Measurements from ENCODE around the gene ITGB4.

The ITGB4 gene

DNA sequence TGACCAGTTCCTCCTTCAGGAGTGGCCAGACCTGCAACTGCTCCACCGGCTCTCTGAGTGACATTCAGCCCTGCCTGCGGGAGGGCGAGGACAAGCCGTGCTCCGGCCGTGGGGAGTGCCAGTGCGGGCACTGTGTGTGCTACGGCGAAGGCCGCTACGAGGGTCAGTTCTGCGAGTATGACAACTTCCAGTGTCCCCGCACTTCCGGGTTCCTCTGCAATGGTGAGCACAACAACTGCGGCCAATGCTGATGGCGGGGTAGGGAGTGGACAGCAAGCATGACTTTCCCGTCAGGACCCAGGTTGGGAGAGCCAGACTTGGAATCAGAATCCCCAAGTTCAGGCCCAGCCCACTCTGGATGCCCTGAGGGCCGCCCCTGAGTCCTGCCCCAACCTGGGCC lies 12.2 kb downstream of the ITGB4 start:
- DNase-seq = no peak

DNA sequence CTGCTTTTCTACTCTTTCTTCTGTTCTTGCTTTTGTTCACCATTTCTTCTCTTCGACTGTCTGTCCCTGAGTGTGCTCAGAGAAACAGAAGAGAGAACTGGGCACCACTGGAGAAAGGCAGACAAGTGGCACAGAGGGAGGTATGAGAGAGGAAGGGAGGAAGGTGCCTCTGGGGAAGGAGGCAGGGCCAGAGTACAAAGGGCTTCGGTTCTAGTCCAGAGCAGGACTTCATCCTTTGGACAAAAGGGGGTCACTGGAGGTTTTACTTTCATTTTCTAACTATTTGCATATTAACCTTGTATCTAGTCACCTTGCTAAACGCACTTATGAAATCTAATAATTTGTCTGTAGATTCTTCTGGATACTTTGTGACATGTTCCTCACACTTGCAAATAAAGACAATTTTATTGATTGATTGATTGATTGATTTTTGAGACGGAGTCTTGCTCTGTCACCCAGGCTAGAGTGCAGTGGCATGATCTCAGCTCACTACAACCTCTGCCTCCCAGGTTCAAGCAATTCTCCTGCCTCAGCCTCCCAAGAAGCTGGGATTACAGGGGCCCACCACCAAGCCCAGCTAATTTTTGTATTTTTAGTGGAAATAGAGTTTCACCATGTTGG lies 13.5 kb downstream of the ITGB4 start:
- DNase-seq = no peak

DNA sequence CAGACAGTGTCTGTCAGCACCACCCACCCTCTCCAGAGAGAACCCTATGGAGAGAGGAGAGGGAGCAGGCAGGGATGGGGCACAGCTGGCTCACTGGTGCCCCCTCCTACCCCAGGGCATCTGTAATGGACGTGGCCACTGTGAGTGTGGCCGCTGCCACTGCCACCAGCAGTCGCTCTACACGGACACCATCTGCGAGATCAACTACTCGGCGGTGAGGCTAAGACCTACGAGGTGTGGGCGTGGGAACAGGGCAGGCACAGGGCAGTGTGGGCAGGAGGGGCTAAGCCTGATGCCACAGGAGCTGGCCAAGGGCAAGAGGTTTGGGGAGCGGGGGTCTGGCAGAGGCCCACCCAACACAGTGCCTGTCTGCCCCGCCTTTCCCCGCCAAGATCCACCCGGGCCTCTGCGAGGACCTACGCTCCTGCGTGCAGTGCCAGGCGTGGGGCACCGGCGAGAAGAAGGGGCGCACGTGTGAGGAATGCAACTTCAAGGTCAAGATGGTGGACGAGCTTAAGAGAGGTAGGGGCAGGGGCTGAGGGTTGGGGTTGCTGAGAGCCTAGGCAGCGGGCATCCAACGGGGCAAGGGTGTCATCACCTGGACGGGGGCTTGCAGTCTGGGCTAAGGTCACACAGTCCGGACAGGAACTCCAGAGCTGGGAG lies 15.0 kb downstream of the ITGB4 start:
- no peak for DNase-seq

DNA sequence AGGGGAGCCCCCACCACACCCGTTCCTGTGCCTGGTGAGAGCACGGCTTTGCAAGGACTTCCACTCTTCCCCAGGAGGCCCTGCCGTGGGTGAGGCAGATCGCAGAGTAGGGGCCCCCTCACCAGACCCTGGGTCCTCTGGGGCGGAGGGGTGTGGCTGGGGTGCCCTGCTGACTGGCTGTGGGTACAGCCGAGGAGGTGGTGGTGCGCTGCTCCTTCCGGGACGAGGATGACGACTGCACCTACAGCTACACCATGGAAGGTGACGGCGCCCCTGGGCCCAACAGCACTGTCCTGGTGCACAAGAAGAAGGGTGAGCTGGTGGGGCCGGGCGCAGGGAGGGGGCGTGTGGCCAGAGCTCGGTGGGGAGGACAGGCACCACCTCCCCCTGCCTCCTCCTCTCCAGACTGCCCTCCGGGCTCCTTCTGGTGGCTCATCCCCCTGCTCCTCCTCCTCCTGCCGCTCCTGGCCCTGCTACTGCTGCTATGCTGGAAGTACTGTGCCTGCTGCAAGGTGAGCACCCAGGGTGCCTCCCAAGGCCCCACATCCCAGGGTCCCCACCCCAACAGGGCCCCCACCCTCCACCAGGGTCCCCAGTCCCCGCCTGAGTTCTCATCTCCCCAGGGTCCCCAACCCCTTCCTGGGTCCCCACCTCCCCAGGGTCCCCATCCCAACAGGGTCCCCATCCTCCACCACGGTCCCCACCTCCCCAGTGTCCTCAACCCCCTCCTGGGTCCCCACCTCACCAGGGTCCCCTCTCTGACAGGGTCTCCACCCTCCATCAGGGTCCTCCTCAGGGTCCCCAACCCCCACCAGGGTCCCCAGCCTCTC lies 16.1 kb downstream of the ITGB4 start:
- no peak for DNase-seq

DNA sequence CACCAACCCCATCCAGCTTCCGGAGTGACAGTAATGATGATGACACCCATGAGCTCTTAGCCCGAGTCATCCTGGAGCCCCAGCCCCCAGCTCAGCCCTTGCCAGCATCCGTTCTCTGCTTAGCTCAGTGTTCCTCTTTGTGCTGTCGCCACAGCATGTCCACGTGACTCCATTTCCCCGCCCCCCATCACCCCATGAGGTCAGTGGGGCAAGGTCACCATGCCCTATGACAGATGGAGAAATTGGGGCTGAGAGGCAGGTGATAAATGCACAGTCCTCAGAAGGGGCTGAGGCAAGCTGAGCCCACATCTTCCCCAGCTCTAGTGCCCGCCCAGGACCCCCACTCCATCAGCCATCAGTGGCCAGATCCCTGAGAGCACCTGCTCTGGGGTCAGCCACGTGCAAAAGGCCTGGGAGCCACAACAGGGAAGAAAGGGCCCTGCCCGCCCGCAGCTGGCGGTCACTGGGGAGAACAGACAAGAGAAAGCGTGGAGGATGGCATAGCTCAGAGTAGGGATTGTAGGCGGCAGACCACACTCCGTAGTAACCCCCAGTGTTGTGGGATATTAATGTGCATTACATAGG lies 17.1 kb downstream of the ITGB4 start:
- peak; percentile 94 for DNase-seq

DNA sequence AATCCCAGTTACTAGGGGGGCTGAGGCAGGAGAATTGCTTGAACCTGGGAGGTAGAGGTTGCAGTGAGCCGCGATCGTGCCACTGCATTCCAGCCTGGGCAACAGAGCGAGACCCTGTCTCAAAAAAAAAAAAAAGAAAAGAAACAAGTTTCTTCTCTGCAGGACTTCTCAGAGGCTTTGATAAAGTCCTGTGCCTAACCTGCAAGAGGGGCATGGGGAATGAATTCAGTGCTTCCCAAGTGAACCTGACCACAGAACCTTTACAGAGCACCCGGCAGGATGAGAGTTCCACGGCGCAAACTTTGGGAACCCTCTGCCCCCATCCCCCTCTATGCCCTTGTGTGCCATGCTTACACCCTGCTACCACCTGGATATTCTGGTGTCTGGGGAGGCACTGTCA lies 17.9 kb downstream of the ITGB4 start:
- no peak for DNase-seq

DNA sequence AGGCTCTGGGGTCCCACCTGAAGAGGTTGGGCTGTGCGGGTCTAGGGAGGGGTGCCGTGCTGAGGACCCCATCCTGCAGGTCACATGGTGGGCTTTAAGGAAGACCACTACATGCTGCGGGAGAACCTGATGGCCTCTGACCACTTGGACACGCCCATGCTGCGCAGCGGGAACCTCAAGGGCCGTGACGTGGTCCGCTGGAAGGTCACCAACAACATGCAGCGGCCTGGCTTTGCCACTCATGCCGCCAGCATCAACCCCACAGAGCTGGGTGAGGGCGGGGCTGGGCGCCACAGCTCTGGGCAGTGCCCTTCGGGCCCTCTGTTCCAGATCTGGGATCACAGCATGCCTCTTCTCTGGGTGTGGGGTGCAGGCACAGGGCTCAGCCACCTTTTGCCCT lies 18.5 kb downstream of the ITGB4 start:
- DNase-seq = no peak

DNA sequence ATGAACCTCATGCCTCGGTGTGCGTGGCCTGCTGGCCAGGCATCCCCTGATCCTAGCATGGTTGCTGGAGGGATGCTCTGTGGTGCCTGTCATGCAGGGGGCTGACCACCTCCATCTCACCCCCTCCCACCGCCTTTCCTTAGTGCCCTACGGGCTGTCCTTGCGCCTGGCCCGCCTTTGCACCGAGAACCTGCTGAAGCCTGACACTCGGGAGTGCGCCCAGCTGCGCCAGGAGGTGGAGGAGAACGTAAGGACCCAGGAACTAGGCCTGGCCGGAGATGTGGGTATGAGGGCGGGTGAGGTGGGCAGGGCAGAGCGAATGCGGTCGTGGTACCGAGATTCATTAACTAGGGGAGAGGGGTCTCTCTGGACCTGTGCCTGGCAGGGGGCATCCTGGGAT lies 19.0 kb downstream of the ITGB4 start:
- DNase-seq = no peak

DNA sequence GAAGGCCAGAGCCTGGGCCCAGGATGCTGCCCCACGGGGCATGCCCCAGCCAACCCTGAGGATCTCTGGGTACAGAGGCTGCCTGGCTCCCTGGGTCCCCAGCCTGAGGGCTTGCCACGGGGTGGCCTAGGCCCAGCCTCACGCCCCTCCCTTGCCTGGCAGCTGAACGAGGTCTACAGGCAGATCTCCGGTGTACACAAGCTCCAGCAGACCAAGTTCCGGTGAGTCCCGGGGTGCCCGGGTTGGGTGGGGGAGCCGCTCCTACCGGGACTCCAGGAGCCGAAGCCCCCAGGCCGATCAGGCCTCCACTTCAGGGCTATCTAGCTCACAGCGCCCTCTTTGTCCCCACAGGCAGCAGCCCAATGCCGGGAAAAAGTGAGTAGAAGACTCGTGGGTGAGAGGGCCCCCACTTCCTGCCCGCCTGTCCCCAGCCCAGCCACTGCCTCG lies 19.4 kb downstream of the ITGB4 start:
- DNase-seq = no peak

DNA sequence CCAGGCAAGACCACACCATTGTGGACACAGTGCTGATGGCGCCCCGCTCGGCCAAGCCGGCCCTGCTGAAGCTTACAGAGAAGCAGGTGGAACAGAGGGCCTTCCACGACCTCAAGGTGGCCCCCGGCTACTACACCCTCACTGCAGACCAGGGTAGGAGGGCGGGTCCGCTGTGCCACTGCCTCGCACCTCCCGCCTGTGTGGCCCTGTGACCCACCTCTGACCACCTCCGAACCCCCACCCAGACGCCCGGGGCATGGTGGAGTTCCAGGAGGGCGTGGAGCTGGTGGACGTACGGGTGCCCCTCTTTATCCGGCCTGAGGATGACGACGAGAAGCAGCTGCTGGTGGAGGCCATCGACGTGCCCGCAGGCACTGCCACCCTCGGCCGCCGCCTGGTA lies 21.1 kb downstream of the ITGB4 start:
- no peak for DNase-seq

DNA sequence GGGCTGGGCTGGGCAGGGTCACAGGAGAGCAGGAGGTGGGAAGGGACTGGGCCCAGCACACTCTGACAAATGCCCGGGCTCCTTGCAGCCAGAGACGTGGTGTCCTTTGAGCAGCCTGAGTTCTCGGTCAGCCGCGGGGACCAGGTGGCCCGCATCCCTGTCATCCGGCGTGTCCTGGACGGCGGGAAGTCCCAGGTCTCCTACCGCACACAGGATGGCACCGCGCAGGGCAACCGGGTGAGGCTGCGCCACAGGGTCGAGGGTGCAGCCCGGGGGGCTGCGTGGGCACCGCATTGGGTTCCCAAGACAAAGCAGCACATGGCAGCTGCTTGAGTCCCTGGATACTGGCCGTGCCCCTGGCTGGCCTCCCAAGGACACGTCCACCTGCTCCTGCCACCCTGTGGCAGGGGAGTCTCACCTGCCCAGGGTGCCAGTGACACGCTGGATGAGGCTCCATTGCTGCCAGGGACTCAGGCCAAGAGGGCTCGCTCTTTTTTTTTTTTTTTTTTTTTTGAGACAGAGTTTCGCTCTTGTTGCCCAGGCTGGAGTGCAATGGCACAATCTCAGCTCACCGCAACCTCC lies 22.5 kb downstream of the ITGB4 start:
- no peak for DNase-seq

DNA sequence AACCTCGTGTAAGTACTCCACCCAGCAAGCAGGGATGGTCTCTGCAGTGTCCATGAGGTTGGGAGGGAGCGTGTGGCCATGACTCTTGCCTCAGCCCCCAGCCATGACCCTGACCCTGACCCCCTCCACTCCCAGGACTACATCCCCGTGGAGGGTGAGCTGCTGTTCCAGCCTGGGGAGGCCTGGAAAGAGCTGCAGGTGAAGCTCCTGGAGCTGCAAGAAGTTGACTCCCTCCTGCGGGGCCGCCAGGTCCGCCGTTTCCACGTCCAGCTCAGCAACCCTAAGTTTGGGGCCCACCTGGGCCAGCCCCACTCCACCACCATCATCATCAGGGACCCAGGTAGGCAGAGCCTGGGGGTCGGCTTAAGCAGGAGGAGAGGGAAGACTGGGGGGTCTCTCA lies 27.4 kb downstream of the ITGB4 start:
- DNase-seq = no peak

DNA sequence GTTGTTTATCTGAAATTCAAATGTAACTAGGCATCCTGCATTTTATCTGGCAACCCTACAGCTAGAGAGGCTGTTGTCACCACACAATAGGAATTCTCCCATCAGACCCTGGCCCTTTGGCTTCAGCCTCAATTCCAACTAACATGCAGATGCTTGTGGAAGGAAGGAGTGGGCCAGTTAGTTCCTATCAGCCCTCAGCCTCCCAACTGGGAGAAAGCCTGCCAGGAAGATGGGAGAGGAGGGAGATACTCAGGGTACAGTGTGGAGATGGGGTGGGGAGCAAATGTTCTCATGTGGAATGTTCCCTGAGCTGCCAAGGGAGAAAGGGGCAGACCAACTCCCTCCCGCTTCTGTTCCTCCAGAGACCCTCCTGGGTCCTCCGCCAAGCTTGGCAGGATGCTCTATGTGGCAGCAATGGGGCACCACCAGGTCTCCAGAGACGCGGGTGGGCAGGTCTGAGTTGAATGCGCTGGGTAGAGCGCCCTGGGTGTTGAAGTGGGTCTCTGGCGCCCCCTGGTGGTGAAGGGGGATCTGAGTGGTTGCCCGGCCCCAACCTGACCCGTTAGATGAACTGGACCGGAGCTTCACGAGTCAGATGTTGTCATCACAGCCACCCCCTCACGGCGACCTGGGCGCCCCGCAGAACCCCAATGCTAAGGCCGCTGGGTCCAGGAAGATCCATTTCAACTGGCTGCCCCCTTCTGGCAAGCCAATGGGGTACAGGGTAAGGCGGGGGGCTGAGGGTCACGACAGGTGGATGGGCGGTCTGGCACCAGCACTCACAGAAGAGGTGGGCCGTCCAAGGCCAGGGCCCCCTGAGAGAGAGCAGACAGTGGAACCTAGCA lies 28.5 kb downstream of the ITGB4 start:
- DNase-seq = peak; percentile 78

DNA sequence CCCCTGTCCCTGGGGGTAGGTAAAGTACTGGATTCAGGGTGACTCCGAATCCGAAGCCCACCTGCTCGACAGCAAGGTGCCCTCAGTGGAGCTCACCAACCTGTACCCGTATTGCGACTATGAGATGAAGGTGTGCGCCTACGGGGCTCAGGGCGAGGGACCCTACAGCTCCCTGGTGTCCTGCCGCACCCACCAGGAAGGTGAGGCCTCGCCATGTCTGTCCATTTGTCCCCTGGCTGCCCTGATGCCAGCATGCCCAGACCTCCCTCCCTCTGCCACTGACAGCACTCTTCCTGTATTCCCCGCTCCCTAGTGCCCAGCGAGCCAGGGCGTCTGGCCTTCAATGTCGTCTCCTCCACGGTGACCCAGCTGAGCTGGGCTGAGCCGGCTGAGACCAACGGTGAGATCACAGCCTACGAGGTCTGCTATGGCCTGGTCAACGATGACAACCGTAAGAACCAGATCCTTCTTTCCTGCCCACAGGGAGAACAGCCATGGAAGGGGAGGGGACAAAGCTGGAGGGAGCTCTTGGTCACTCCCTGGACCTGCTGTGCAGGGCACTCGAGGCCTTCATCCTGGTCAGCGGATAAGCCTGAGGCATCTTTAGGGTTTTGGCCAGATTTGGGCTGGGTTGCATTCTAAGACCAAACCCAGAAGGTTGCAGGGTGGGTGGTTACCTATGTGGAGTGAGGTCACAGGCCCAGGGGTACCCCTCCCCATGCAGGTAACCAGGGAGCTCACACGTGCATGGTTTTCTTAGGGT lies 29.6 kb downstream of the ITGB4 start:
- no peak for DNase-seq

DNA sequence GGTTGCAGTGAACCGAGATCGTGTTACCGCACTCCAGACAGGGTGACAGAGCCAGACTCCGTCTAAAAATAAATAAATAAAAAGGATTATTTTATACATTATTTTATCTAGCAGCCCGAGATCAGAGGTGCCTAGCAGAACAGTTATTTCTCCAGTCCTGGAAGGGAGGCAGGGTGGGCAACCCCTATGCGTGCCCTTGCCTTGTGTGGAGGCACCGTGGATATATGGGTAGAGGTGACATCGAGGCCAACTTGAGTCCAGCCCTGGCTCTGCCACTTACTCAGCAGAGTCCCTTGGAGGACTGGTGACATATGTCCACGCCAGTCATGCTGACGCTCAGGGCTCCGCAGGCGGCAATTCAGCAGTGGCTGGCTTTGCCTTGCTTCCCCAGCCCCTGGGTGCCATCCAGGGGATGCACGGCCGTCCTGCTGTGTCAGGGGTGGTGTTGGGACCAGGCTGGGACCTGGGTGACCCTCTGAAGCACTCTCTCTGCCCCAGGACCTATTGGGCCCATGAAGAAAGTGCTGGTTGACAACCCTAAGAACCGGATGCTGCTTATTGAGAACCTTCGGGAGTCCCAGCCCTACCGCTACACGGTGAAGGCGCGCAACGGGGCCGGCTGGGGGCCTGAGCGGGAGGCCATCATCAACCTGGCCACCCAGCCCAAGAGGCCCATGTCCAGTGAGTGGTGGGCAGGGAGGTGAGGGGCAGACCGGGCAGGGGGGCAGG lies 30.6 kb downstream of the ITGB4 start:
- no peak for DNase-seq

DNA sequence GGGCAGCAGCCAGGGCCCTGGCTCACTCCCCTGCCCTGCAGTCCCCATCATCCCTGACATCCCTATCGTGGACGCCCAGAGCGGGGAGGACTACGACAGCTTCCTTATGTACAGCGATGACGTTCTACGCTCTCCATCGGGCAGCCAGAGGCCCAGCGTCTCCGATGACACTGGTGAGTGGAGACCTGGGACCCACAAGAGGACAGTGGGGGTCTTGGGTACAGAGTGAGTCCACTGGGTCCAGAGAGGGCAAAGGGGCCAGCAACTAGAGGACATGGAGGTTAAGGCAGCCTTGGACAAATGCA lies 31.1 kb downstream of the ITGB4 start:
- DNase-seq = no peak

DNA sequence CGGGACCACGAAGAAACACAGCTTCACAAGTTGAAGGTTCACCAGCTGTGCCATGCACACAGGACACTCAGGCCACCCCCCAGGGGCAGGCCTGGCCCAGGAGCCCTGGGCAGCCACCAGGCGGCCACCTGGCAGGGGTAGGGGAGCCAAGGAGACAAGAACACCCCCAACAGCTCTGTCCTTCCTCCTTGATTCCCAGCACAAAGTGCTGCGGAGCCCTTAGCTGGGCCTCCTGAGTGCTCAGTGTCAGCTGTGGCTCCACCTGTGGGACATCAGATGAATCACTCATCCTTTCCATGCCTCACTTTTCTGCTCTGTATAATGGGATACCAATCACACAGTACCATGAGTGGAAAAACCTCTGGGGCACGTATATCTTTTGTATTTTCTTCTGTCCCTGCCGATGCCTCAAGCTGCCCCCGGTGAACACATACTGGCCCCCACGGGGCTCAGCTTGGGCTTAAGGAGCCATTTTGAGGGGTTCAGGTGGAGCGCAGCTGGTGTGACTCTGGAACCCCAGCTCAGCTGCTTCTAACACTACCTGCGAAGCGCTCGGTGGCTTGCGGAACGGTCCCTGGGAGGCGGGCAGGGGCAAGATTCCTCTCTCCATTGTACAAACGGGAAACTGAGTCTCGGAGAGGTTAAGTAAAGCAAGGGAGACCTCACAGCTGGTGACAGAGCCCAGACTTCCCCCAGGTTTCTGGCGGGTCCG lies 31.7 kb downstream of the ITGB4 start:
- no peak for DNase-seq

DNA sequence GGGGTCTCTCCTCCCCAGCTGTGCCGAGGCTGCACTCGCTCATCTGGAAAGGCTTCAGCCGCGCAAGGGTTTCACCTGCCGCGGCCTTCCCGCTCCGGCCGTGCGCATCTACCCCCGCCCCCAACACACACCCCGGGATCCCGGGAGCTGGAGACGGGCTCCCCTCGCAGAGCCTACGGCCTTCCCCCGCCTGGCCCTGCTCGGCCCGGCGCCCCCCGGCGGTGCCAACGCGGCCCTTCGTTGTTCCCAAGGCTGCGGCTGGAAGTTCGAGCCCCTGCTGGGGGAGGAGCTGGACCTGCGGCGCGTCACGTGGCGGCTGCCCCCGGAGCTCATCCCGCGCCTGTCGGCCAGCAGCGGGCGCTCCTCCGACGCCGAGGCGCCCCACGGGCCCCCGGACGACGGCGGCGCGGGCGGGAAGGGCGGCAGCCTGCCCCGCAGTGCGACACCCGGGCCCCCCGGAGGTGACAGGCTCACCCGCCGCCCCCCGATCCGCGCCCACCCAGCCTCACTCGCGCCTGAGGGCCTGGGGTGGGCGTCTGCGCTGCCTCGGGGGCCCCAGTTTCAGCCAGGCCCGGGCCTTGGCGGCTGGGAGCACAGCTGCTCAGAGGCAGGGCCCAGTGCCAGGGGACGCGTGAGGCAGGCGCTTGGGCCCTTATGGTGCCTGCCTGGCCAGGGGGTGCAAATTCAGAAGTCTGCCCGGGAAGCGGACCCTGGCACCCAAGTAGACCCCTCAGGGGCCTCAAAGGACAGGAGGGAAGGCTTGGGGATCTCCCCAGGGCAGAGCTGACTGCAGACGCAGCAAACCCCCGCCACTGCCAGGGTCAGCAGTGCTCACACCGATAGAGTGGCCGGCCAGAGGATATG lies 32.5 kb downstream of the ITGB4 start:
- peak; percentile 64 for DNase-seq
